PFSK-1 (cell line): ENCODE results near the gene VAT1L.

Experiments
- FOXP2 ChIP-seq: optimal IDR thresholded peaks from 2 replicates; pipeline ENCODE3; 2011; ENCODE audit warnings: borderline replicate concordance, control low read depth, inconsistent platforms; ENCODE audit not compliant: insufficient read depth; ENCODE audit errors: extremely low read length, extremely low read depth
- POLR2AphosphoS5 ChIP-seq: IDR thresholded peaks from 2 replicates; pipeline ENCODE4 v1.6.1; 2012; ENCODE audit warnings: low read depth, mild to moderate bottlenecking, control low read depth, low read length, moderate library complexity
- REST ChIP-seq, 2 experiments: IDR thresholded peaks; 2 replicates each; pipeline versions ENCODE4 v1.6.1 to v1.8.0; 2011 to 2012; ENCODE audit warnings: low read depth in 2 of 2, low read length in 2 of 2, control low read depth in 1 of 2, inconsistent platforms in 1 of 2, mild to moderate bottlenecking in 1 of 2, moderate library complexity in 1 of 2; ENCODE audit not compliant: insufficient read depth in 1 of 2
- SIN3A ChIP-seq: IDR thresholded peaks from 2 replicates; pipeline ENCODE4 v1.6.1; 2012; ENCODE audit warnings: mild to moderate bottlenecking, low read length, moderate library complexity, borderline replicate concordance; ENCODE audit not compliant: insufficient read depth

GRCh38 chr16:77920984-77921383 is 132.6 kb downstream of the VAT1L start:
- TF ChIP-seq REST (IDR thresholded peaks at IDR 0.05; ENCODE audit: insufficient read depth in 1 of 2, low read depth in 2 of 2, low read length in 2 of 2) (no peak), FOXP2 (no peak), SIN3A (no peak), POLR2AphosphoS5 (no peak)
